Measurements from ENCODE around the gene SP140. TPM values are rescaled to one million over a fixed set of nuclear protein-coding genes. Genes with fewer than 3 reads are reported as not detected.

The SP140 gene
- total and polyA plus RNA-seq, 7 donors, result under 0.01 to 19.2 (median 2.1) TPM; not detected in 2

DNA sequence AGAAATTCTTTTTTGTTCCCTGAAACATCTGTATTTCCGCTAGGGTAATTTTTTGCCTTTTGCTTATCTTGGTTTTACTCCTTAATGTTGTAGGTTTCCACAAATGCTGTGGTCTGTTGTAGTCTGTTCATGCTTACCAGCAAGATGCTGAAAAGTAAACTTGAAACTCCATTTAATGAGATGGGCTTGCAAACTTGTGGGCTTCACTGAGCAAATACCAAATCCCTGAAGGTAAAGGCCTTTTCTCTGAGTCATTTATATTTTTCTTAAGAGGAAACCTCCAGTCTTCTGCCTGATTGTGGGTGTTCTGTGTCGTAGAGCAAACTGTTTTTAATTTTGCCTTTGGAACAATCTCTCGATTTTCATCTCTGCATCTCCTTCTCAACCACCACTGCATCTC is 9.3 kb downstream of the SP140 start:
- H3K36me3 ChIP-seq, result no peaks in the 10 kb centered on the region
- no peaks in the 10 kb centered on the region for H3K4me1 ChIP-seq
- peaks cover 0 to 6% (median 0%) of the 10 kb centered on the region in 4 donors for H3K9me3 ChIP-seq
- intact Hi-C loops (cut with DNase I), result no loop called here
- no peak for DNase-seq
- WGBS, 2 donors, result 85 to 87% methylated on average over 3 of the region's 3 CpGs
- H3K27ac ChIP-seq, result no peak overlapping the region
- TF ChIP-seq POLR2A (IDR thresholded peaks at IDR 0.05) (no peak), EP300 (IDR thresholded peaks at IDR 0.05) (no peak)
- H3K27me3 ChIP-seq, result no peaks in the 10 kb centered on the region
- no peak overlapping the region for H3K4me3 ChIP-seq

DNA sequence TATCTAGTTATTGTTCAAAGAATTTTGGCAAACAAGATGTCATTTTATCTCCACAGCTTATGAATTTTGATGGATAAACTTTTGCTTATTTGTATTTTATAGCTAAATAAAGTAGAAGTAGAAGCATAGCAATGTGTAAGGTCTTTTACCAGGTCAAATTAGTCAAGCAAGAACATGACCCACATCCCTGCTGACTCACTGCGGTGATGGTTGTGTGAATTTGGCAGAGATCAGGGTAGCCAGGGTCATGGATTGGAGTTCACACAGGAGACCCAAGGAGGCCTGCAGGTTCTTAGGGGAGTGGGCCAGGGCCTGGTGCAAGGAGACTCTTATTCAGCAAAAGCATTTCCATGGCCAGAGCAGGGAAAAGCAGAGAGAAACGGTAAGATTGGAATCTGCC is 18.7 kb downstream of the SP140 start:
- WGBS, 2 donors, result 95 to 96% methylated on average over 2 of the region's 2 CpGs
- no peaks in the 10 kb centered on the region for H3K9me3 ChIP-seq
- H3K4me1 ChIP-seq, result no peaks in the 10 kb centered on the region
- H3K36me3 ChIP-seq, result no peaks in the 10 kb centered on the region
- intact Hi-C loops (cut with DNase I), result no loop called here
- no peak overlapping the region for H3K4me3 ChIP-seq
- no peak overlapping the region for H3K27ac ChIP-seq
- no peaks in the 10 kb centered on the region for H3K27me3 ChIP-seq
- DNase-seq, result no peak
- TF ChIP-seq EP300 (IDR thresholded peaks at IDR 0.05) (no peak), POLR2AphosphoS5 (IDR thresholded peaks at IDR 0.05) (no peak), POLR2A (IDR thresholded peaks at IDR 0.05) (no peak)
- TF ChIP-seq, protein P1, sequence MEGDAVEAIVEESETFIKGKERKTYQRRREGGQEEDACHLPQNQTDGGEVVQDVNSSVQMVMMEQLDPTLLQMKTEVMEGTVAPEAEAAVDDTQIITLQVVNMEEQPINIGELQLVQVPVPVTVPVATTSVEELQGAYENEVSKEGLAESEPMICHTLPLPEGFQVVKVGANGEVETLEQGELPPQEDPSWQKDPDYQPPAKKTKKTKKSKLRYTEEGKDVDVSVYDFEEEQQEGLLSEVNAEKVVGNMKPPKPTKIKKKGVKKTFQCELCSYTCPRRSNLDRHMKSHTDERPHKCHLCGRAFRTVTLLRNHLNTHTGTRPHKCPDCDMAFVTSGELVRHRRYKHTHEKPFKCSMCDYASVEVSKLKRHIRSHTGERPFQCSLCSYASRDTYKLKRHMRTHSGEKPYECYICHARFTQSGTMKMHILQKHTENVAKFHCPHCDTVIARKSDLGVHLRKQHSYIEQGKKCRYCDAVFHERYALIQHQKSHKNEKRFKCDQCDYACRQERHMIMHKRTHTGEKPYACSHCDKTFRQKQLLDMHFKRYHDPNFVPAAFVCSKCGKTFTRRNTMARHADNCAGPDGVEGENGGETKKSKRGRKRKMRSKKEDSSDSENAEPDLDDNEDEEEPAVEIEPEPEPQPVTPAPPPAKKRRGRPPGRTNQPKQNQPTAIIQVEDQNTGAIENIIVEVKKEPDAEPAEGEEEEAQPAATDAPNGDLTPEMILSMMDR (IDR thresholded peaks at IDR 0.05), result no peak

DNA sequence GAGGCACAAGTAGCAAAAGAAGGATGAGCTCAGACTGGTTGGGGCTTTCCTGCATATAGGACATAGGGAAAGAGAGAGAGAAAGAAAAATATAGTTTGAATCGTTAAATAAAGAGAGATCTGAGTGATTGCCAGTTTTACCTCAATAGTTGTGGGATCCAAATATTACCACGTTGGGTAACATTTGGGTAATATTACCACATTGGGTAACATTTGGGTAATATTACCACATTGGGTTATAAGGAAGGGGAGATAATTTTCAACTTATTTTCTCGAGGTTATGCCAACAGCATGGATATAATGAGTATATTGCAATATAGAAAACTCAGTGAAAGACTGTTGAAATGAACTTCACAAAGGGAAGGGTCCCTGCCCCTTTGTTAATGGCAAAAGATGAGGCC is 20.7 kb downstream of the SP140 start:
- no peak for TF ChIP-seq EP300 (IDR thresholded peaks at IDR 0.05)
- no peak for TF ChIP-seq POLR2AphosphoS5 (IDR thresholded peaks at IDR 0.05)
- no peak for TF ChIP-seq POLR2A (IDR thresholded peaks at IDR 0.05)
- TF ChIP-seq, protein P1 (IDR thresholded peaks at IDR 0.05), result no peak
- H3K36me3 ChIP-seq, result no peaks in the 10 kb centered on the region
- no peaks in the 10 kb centered on the region for H3K27me3 ChIP-seq
- no peak overlapping the region for H3K4me3 ChIP-seq
- no peaks in the 10 kb centered on the region for H3K9me3 ChIP-seq
- H3K4me1 ChIP-seq, result no peaks in the 10 kb centered on the region
- WGBS, 2 donors, result 71 to 86% methylated on average over 3 of the region's 3 CpGs
- DNase-seq, result no peak
- intact Hi-C loops (cut with DNase I), result no loop called here
- H3K27ac ChIP-seq, result no peak overlapping the region

DNA sequence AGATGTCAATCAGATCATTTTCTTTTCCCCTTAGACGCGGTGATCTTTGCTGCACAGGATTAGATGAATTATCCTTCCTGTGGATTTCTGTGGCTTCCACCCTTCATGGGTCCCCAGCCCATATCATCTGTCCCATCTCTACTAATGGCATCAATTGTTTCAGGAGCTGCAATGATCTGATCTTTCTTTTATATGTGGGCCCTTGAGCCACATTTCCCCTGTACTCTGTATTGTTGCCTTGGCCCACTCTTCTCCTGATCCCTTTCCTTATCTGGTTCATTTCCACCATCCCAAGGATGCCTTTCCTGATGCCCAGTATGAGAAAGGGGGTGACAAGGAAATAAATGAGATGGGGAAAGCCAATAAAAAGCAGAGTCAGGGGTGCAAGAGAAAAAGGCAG is 24.7 kb downstream of the SP140 start:
- intact Hi-C loops (cut with DNase I), result no loop called here
- H3K9me3 ChIP-seq, result no peaks in the 10 kb centered on the region
- no peak overlapping the region for H3K27ac ChIP-seq
- 98 to 99% methylated on average over 2 of the region's 2 CpGs for WGBS, 2 donors
- no peak for DNase-seq
- H3K4me1 ChIP-seq, result no peaks in the 10 kb centered on the region
- no peaks in the 10 kb centered on the region for H3K27me3 ChIP-seq
- H3K4me3 ChIP-seq, result no peak overlapping the region
- TF ChIP-seq POLR2AphosphoS5 (IDR thresholded peaks at IDR 0.05) (no peak), EP300 (IDR thresholded peaks at IDR 0.05) (no peak), POLR2A (IDR thresholded peaks at IDR 0.05) (no peak)
- TF ChIP-seq, protein P1 (IDR thresholded peaks at IDR 0.05), result no peak
- no peaks in the 10 kb centered on the region for H3K36me3 ChIP-seq

DNA sequence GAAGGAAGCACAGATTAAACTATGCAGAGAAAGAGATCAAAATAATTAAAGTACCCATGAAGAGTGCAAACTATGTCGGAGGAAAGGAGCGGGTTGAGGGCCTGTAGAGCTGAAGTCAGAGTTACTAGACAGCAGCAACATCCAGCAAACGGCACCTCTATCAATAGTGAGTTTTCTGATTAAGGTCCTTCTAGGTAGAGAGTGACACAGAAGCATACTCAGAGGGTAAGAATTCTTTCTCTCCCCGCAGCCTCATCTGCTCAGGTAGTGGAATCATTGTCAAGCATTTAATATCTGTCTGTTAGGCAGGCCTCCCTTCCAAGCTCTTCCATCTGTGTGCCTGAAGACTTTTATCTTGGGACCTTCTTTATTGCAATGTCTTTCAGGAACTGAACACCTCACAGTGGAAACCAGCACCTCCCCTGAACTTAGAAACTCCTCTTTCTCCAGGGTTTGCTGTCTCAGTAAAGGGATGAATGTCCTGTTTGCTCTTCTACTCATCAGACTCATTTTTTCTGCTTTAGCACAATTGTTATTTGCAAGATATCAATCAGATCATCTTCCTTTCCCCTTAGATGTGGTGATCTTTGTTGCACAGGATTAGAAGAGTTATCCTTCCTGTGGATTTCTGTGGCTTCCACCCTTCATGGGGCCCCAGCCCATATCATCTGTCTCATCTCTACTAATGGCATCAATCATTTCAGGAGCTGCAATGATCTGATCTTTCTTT is 28.8 kb downstream of the SP140 start:
- H3K27ac ChIP-seq, result no peak overlapping the region
- H3K4me3 ChIP-seq, result no peak overlapping the region
- no peaks in the 10 kb centered on the region for H3K36me3 ChIP-seq
- no peaks in the 10 kb centered on the region for H3K27me3 ChIP-seq
- DNase-seq, result no peak
- no peaks in the 10 kb centered on the region for H3K4me1 ChIP-seq
- 81 to 86% methylated on average over 4 of the region's 4 CpGs for whole genome bisulfite sequencing, 2 donors
- no peak for TF ChIP-seq POLR2A (IDR thresholded peaks at IDR 0.05)
- TF ChIP-seq POLR2AphosphoS5 (IDR thresholded peaks at IDR 0.05), result no peak
- TF ChIP-seq, protein P1 (IDR thresholded peaks at IDR 0.05), result no peak
- no peak for TF ChIP-seq EP300 (IDR thresholded peaks at IDR 0.05)
- intact Hi-C loops (cut with DNase I), result no loop called here
- H3K9me3 ChIP-seq, result no peaks in the 10 kb centered on the region

All from sigmoid colon (tissue), 7 donors.